NCI-H128 (cell line): ENCODE data around the gene ATXN7L1.

Source experiments
- DNase-seq: peaks from one replicate; lab custom pipeline; 2025; ENCODE audit not compliant: unreplicated experiment; lab: John Stamatoyannopoulos, UW

ATXN7L1 gene

GRCh38 chr7:105756367-105756766 lies 120.0 kb downstream of the ATXN7L1 start:
- no peak for DNase-seq

- DNase-seq = no peak
Observed at GRCh38 chr7:105752671-105753275, 123.6 kb downstream of the ATXN7L1 start.

- DNase-seq = no peak
Observed at GRCh38 chr7:105751054-105751453, 125.3 kb downstream of the ATXN7L1 start.

GRCh38 chr7:105748701-105749100 lies 127.7 kb downstream of the ATXN7L1 start:
- no peak for DNase-seq

- DNase-seq = no peak
Observed at GRCh38 chr7:105745681-105746330, 130.6 kb downstream of the ATXN7L1 start.

GRCh38 chr7:105744258-105744657 lies 132.1 kb downstream of the ATXN7L1 start:
- no peak for DNase-seq

GRCh38 chr7:105743351-105744090 lies 132.9 kb downstream of the ATXN7L1 start:
- no peak for DNase-seq

GRCh38 chr7:105742787-105743186 lies 133.6 kb downstream of the ATXN7L1 start:
- DNase-seq = no peak

GRCh38 chr7:105741982-105742381 lies 134.4 kb downstream of the ATXN7L1 start:
- no peak for DNase-seq

- DNase-seq = no peak
Observed at GRCh38 chr7:105738133-105738532, 138.3 kb downstream of the ATXN7L1 start.

GRCh38 chr7:105734233-105734632 lies 142.2 kb downstream of the ATXN7L1 start:
- no peak for DNase-seq

GRCh38 chr7:105731042-105731441 lies 145.4 kb downstream of the ATXN7L1 start:
- no peak for DNase-seq

- no peak for DNase-seq
Observed at GRCh38 chr7:105728028-105728427, 148.4 kb downstream of the ATXN7L1 start.

- no peak for DNase-seq
Observed at GRCh38 chr7:105724688-105725087, 151.7 kb downstream of the ATXN7L1 start.

- peak; percentile 57 for DNase-seq
Observed at GRCh38 chr7:105723572-105723971, 152.8 kb downstream of the ATXN7L1 start.

- no peak for DNase-seq
Observed at GRCh38 chr7:105721571-105722104, 154.8 kb downstream of the ATXN7L1 start.

GRCh38 chr7:105719919-105720318 lies 156.5 kb downstream of the ATXN7L1 start:
- DNase-seq = no peak

GRCh38 chr7:105719395-105719794 lies 157.0 kb downstream of the ATXN7L1 start:
- no peak for DNase-seq

GRCh38 chr7:105718511-105718925 lies 157.9 kb downstream of the ATXN7L1 start:
- no peak for DNase-seq

GRCh38 chr7:105715528-105715927 lies 160.9 kb downstream of the ATXN7L1 start:
- no peak for DNase-seq

- no peak for DNase-seq
Observed at GRCh38 chr7:105713488-105714465, 162.6 kb downstream of the ATXN7L1 start.
